GM12873 (cell line): ENCODE results near the gene KIAA1217.

Experiments used
- CTCF ChIP-seq: IDR thresholded peaks from 2 replicates; pipeline ENCODE4 v1.5.1; 2012; ENCODE audit warnings: low read depth, mild to moderate bottlenecking, moderate library complexity, low read length, control low read depth; ENCODE audit not compliant: insufficient read depth; ENCODE audit errors: missing control alignments

Gene KIAA1217

GRCh38 chr10:24415455-24416125, 206.7 kb downstream of the KIAA1217 start:
- TF ChIP-seq CTCF = no peak

GRCh38 chr10:24416248-24416647, 207.3 kb downstream of the KIAA1217 start:
- TF ChIP-seq CTCF = no peak

- TF ChIP-seq CTCF = no peak
Observed at GRCh38 chr10:24417053-24417452, 208.1 kb downstream of the KIAA1217 start.

- no peak for TF ChIP-seq CTCF
Observed at GRCh38 chr10:24418532-24418931, 209.6 kb downstream of the KIAA1217 start.

GRCh38 chr10:24419066-24419465, 210.1 kb downstream of the KIAA1217 start:
- TF ChIP-seq CTCF = no peak

GRCh38 chr10:24425151-24425550, 216.2 kb downstream of the KIAA1217 start:
- TF ChIP-seq CTCF = no peak

GRCh38 chr10:24427678-24428409, 218.9 kb downstream of the KIAA1217 start:
- TF ChIP-seq CTCF = no peak
